PC-3 (cell line): ENCODE measurements around the gene PGS1.

Experiments used
- EZH2 ChIP-seq: fragments of 300-600 bp; sonication (generic); IDR thresholded peaks from one replicate; pipeline ENCODE4 v1.6.1; 2017; ENCODE audit warnings: antibody characterized with exemption, mild to moderate bottlenecking, low read length; ENCODE audit not compliant: unreplicated experiment
- TF ChIP-seq, protein P1 (sequence below): fragments of 300-600 bp; sonication (generic); conservative IDR thresholded peaks from 2 replicates; pipeline ENCODE4 v1.5.1; 2017; ENCODE audit warnings: antibody characterized with exemption, low read depth, mild to moderate bottlenecking, low read length

- TF ChIP-seq, protein P1, sequence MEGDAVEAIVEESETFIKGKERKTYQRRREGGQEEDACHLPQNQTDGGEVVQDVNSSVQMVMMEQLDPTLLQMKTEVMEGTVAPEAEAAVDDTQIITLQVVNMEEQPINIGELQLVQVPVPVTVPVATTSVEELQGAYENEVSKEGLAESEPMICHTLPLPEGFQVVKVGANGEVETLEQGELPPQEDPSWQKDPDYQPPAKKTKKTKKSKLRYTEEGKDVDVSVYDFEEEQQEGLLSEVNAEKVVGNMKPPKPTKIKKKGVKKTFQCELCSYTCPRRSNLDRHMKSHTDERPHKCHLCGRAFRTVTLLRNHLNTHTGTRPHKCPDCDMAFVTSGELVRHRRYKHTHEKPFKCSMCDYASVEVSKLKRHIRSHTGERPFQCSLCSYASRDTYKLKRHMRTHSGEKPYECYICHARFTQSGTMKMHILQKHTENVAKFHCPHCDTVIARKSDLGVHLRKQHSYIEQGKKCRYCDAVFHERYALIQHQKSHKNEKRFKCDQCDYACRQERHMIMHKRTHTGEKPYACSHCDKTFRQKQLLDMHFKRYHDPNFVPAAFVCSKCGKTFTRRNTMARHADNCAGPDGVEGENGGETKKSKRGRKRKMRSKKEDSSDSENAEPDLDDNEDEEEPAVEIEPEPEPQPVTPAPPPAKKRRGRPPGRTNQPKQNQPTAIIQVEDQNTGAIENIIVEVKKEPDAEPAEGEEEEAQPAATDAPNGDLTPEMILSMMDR, result no peak
- no peak for TF ChIP-seq EZH2
These were observed 5.4 kb downstream of the PGS1 start for GRCh38 chr17:78383725-78384471.
